COR-L47 (cell line): ENCODE results near the gene GGN.
A peak's percentile ranks its signal among the peaks of the same experiment; 100 is the strongest.
"Not testable (repeated sequence)": the region's sequence is repeated elsewhere in the genome, so short reads cannot be mapped to it uniquely, and the experiment has no call there.

Experiments
- DNase-seq: peaks from one replicate; lab custom pipeline; 2025; lab: John Stamatoyannopoulos, UW

The GGN gene

GRCh38 chr19:38386300-38386970 is 1.4 kb downstream of the GGN start:
- DNase-seq, result no peak

- no peak for DNase-seq
These were observed 2.0 kb downstream of the GGN start for GRCh38 chr19:38385804-38386257.

- no peak for DNase-seq
These were observed 2.6 kb downstream of the GGN start for GRCh38 chr19:38385057-38385803.

- DNase-seq, result no peak
These were observed 3.4 kb downstream of the GGN start for GRCh38 chr19:38384209-38385027.

- DNase-seq, result no peak
These were observed 4.1 kb downstream of the GGN start for GRCh38 chr19:38383743-38384142.

- no peak for DNase-seq
These were observed 4.7 kb downstream of the GGN start for GRCh38 chr19:38383184-38383583.

- no peak for DNase-seq
These were observed 6.7 kb downstream of the GGN start for GRCh38 chr19:38381138-38381537.

GRCh38 chr19:38378866-38379265 is 9.0 kb downstream of the GGN start:
- no peak for DNase-seq

GRCh38 chr19:38377052-38377451 is 10.8 kb downstream of the GGN start:
- no peak for DNase-seq

- no peak for DNase-seq
These were observed 11.3 kb downstream of the GGN start for GRCh38 chr19:38376576-38376975.

- no peak for DNase-seq
These were observed 12.1 kb downstream of the GGN start for GRCh38 chr19:38375748-38376147.

GRCh38 chr19:38375098-38375493 is 12.7 kb downstream of the GGN start:
- DNase-seq, result no peak

GRCh38 chr19:38374332-38375097 is 13.3 kb downstream of the GGN start, which contains the start of gene PSMD8:
PSMD8 (plus strand) TSS chr19:38374571; CDS start chr19:38374602, 31 bp downstream.
- peak; percentile 99 for DNase-seq

GRCh38 chr19:38373907-38374331 is 13.9 kb downstream of the GGN start:
- no peak for DNase-seq

- no peak for DNase-seq
These were observed 16.8 kb downstream of the GGN start for GRCh38 chr19:38371081-38371480.

GRCh38 chr19:38370299-38370698 is 17.5 kb downstream of the GGN start:
- DNase-seq, result no peak

GRCh38 chr19:38369584-38369983 is 18.2 kb downstream of the GGN start:
- DNase-seq, result no peak

GRCh38 chr19:38367041-38367440 is 20.8 kb downstream of the GGN start:
- no peak for DNase-seq

- DNase-seq, result not testable (repeated sequence)
These were observed 24.7 kb downstream of the GGN start for GRCh38 chr19:38362946-38363688.

GRCh38 chr19:38362076-38362945 is 25.5 kb downstream of the GGN start:
- DNase-seq, result peak; percentile 49
